Breast epithelium (tissue), 3 donors: ENCODE results near the gene KRTAP6-2.

Experiments used
- POLR2A ChIP-seq: fragments of 450-650 bp; IDR thresholded peaks from one replicate; pipeline ENCODE4 v1.6.1; 2016; ENCODE audit warnings: antibody characterized with exemption, mild to moderate bottlenecking, moderate library complexity
- POLR2AphosphoS5 ChIP-seq, 3 donors: sonication (generic); formaldehyde crosslinking; IDR thresholded peaks; one replicate each; pipeline ENCODE4 v1.6.1; 2017; ENCODE audit warnings: antibody characterized with exemption in 3 of 3
- TF ChIP-seq, protein P1 (sequence below), 3 donors: fragments of 450-650 bp; IDR thresholded peaks; one replicate each; pipeline ENCODE4 v1.5.1; 2016 to 2017; ENCODE audit warnings: antibody characterized with exemption in 3 of 3, mild to moderate bottlenecking in 3 of 3, moderate library complexity in 3 of 3

DNA sequence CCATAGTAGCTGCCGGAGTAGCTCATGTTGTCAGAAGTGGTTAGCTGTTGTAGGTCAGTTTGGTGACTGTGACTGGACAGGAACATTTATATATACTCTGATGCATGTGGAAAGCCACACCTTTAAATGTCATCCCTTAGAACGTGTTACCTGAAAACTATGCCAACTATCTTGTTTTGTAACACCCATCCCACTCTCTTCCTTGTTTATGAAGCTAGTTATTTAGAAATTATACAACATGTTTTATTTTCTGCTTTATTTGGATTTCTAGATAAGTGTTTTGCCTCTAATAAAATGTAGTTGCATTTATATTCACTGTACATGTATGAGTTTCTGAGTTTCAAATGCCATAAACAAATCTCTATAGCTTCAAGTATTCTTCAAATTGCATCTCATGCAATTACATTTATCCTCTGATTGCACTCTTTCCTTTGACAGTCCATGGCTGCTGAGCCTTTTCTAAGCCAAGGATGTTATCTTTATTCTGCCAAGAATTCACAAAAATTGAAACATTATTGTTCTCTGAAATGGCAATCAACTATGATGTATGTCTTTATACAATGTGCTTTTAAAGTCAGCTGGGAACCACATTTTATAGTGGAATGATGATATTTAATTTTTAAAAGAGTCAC is 37.3 kb downstream of the KRTAP6-2 start, which contains the start of gene KRTAP19-7:
- TF ChIP-seq, protein P1, sequence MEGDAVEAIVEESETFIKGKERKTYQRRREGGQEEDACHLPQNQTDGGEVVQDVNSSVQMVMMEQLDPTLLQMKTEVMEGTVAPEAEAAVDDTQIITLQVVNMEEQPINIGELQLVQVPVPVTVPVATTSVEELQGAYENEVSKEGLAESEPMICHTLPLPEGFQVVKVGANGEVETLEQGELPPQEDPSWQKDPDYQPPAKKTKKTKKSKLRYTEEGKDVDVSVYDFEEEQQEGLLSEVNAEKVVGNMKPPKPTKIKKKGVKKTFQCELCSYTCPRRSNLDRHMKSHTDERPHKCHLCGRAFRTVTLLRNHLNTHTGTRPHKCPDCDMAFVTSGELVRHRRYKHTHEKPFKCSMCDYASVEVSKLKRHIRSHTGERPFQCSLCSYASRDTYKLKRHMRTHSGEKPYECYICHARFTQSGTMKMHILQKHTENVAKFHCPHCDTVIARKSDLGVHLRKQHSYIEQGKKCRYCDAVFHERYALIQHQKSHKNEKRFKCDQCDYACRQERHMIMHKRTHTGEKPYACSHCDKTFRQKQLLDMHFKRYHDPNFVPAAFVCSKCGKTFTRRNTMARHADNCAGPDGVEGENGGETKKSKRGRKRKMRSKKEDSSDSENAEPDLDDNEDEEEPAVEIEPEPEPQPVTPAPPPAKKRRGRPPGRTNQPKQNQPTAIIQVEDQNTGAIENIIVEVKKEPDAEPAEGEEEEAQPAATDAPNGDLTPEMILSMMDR (IDR thresholded peaks at IDR 0.05) = no peak
- TF ChIP-seq POLR2A (no peak), POLR2AphosphoS5 (IDR thresholded peaks at IDR 0.05) (no peak)
